Trophoblast cell (in vitro differentiated cells and primary cell): ENCODE data around the gene COPA.
A peak's percentile ranks its signal among the peaks of the same experiment; 100 is the strongest.

Experiments used
- DNase-seq, 2 donors: peaks; one replicate each; pipeline ENCODE4 v3.0.0-alpha.2; 2016
- H2AFZ ChIP-seq: 2 replicates; pipeline ENCODE4 v1.6.1; 2013; ENCODE audit warnings: low read length, moderate library complexity, mild to moderate bottlenecking; ENCODE audit not compliant: insufficient read depth, poor library complexity
- H2AK5ac ChIP-seq: 2 replicates; pipeline ENCODE4 v1.6.1; 2013; ENCODE audit warnings: mild to moderate bottlenecking, low read length
- H2BK120ac ChIP-seq: 2 replicates; pipeline ENCODE4 v1.6.1; 2013; ENCODE audit warnings: low read length, mild to moderate bottlenecking, moderate library complexity; ENCODE audit not compliant: insufficient read depth, poor library complexity
- H2BK12ac ChIP-seq: 2 replicates; pipeline ENCODE4 v1.6.1; 2013; ENCODE audit warnings: mild to moderate bottlenecking, low read length, moderate library complexity
- H2BK5ac ChIP-seq: 2 replicates; pipeline ENCODE4 v1.6.1; 2013; ENCODE audit warnings: low read length, low read depth, moderate library complexity, mild to moderate bottlenecking; ENCODE audit not compliant: poor library complexity
- H3K14ac ChIP-seq: 2 replicates; pipeline ENCODE4 v1.6.1; 2013; ENCODE audit warnings: mild to moderate bottlenecking, low read length
- H3K18ac ChIP-seq: 2 replicates; pipeline ENCODE4 v1.6.1; 2013; ENCODE audit warnings: mild to moderate bottlenecking, low read length
- H3K23ac ChIP-seq: 2 replicates; pipeline ENCODE4 v1.6.1; 2013; ENCODE audit warnings: low read length
- H3K27ac ChIP-seq: 2 replicates; pipeline ENCODE4 v1.5.1; 2013; ENCODE audit warnings: low read depth, mild to moderate bottlenecking, inconsistent platforms, low read length, moderate library complexity
- H3K27me3 ChIP-seq: 2 replicates; pipeline ENCODE4 v1.6.1; 2013; ENCODE audit warnings: inconsistent platforms, mild to moderate bottlenecking, low read length, moderate library complexity; ENCODE audit not compliant: insufficient read depth
- H3K36me3 ChIP-seq, 2 experiments: 1 replicate in 1 of 2; 2 replicates in 1 of 2; pipeline ENCODE4 v1.6.1; 2013; ENCODE audit warnings: low read length in 2 of 2, mild to moderate bottlenecking in 2 of 2, moderate library complexity in 1 of 2; ENCODE audit not compliant: insufficient read depth in 2 of 2, control insufficient read depth in 1 of 2
- H3K4ac ChIP-seq: 2 replicates; pipeline ENCODE4 v1.6.1; 2013; ENCODE audit warnings: low read depth, mild to moderate bottlenecking, low read length, moderate library complexity
- H3K4me1 ChIP-seq, 2 experiments: 1 replicate in 1 of 2; 2 replicates in 1 of 2; pipeline ENCODE4 v1.6.1; 2013; ENCODE audit warnings: low read length in 2 of 2, mild to moderate bottlenecking in 2 of 2, moderate library complexity in 1 of 2; ENCODE audit not compliant: insufficient read depth in 2 of 2, control insufficient read depth in 1 of 2
- H3K4me2 ChIP-seq: 2 replicates; pipeline ENCODE4 v1.6.1; 2013; ENCODE audit warnings: inconsistent platforms, mild to moderate bottlenecking, low read length, moderate library complexity
- H3K4me3 ChIP-seq: 2 replicates; pipeline ENCODE4 v1.5.1; 2013; ENCODE audit warnings: mild to moderate bottlenecking, low read depth, low read length, inconsistent platforms
- H3K79me1 ChIP-seq: one replicate; pipeline ENCODE4 v1.6.1; 2013; ENCODE audit warnings: low read length
- H3K79me2 ChIP-seq: 2 replicates; pipeline ENCODE4 v1.6.1; 2013; ENCODE audit warnings: low read length, mild to moderate bottlenecking; ENCODE audit not compliant: control insufficient read depth, insufficient read depth, poor library complexity
- H3K9ac ChIP-seq: 2 replicates; pipeline ENCODE4 v1.6.1; 2013; ENCODE audit warnings: mild to moderate bottlenecking, low read length
- H3K9me3 ChIP-seq: 2 replicates; pipeline ENCODE4 v1.6.1; 2013; ENCODE audit warnings: low read depth, mild to moderate bottlenecking, control low read depth, inconsistent platforms, low read length; ENCODE audit not compliant: insufficient read depth
- H4K12ac ChIP-seq: 2 replicates; pipeline ENCODE4 v1.6.1; 2013; ENCODE audit warnings: low read depth, mild to moderate bottlenecking, low read length, moderate library complexity
- H4K8ac ChIP-seq: 2 replicates; pipeline ENCODE4 v1.6.1; 2013; ENCODE audit warnings: low read depth, mild to moderate bottlenecking, low read length, moderate library complexity
- H4K91ac ChIP-seq: one replicate; pipeline ENCODE4 v1.6.1; 2013; ENCODE audit warnings: low read depth, mild to moderate bottlenecking, low read length, moderate library complexity
- WGBS: extraction: QIAGEN DNeasy Blood & Tissue Kit; methylation state at CpG from one replicate; pipeline ENCODE4 v1.1.7; 2013; ENCODE audit warnings: missing lambda C conversion rate; ENCODE audit not compliant: insufficient read length, insufficient coverage; ENCODE audit errors: extremely low coverage; 5-methylcytosine and 5-hydroxymethylcytosine counted together

The COPA gene

GRCh38 chr1:160260406-160261382 lies 82.4 kb downstream of the COPA start:
- Histone ChIP-seq H2AFZ (no peak overlapping the region), H3K79me2 (peaks cover 6% of the 10 kb centered on the region), H3K14ac (no peak overlapping the region), H4K91ac (no peak overlapping the region), H3K27me3 (no peaks in the 10 kb centered on the region), H4K12ac (no peak overlapping the region), H3K79me1 (peaks cover 9% of the 10 kb centered on the region), H3K23ac (no peak overlapping the region), H3K27ac (no peak overlapping the region), H3K4me2 (peak overlapping the region; percentile 49), H2BK12ac (no peak overlapping the region), H3K4ac (peak overlapping the region; percentile 95), H3K18ac (no peak overlapping the region), H2BK120ac (no peak overlapping the region), H3K4me3 (no peak overlapping the region), H4K8ac (no peak overlapping the region), H3K9ac (no peak overlapping the region), H2BK5ac (no peak overlapping the region), H3K9me3 (no peaks in the 10 kb centered on the region), H3K4me1 (no peaks in the 10 kb centered on the region), H3K36me3 (no peaks in the 10 kb centered on the region), H2AK5ac (no peak overlapping the region)
- peak in 1 of 2 donors; percentile 12 for DNase-seq
- no CpG with 5 or more reads among the region's 6 CpGs for WGBS

GRCh38 chr1:160258177-160258798 lies 84.8 kb downstream of the COPA start:
- Histone ChIP-seq H3K9me3 (no peaks in the 10 kb centered on the region), H3K14ac (no peak overlapping the region), H4K8ac (no peak overlapping the region), H3K36me3 (peaks cover 4 to 6% of the 10 kb centered on the region in 2 experiments), H4K12ac (no peak overlapping the region), H3K4me3 (no peak overlapping the region), H2BK12ac (no peak overlapping the region), H3K79me2 (peaks cover 6% of the 10 kb centered on the region), H2AK5ac (no peak overlapping the region), H3K79me1 (peaks cover 9% of the 10 kb centered on the region), H3K4ac (no peak overlapping the region), H2AFZ (no peak overlapping the region), H4K91ac (no peak overlapping the region), H2BK120ac (no peak overlapping the region), H3K23ac (no peak overlapping the region), H2BK5ac (no peak overlapping the region), H3K4me2 (no peak overlapping the region), H3K18ac (no peak overlapping the region), H3K27me3 (no peaks in the 10 kb centered on the region), H3K4me1 (no peaks in the 10 kb centered on the region), H3K9ac (no peak overlapping the region), H3K27ac (no peak overlapping the region)
- WGBS = no CpG with 5 or more reads among the region's 7 CpGs
- no peak for DNase-seq

GRCh38 chr1:160257411-160258015 lies 85.5 kb downstream of the COPA start:
- WGBS = no CpG with 5 or more reads among the region's 6 CpGs
- Histone ChIP-seq H3K79me1 (peaks cover 6% of the 10 kb centered on the region), H4K12ac (no peak overlapping the region), H3K4me2 (no peak overlapping the region), H2BK12ac (no peak overlapping the region), H2BK5ac (no peak overlapping the region), H2AFZ (no peak overlapping the region), H3K4me1 (no peaks in the 10 kb centered on the region), H3K36me3 (peaks cover 4 to 6% of the 10 kb centered on the region in 2 experiments), H3K9ac (no peak overlapping the region), H3K4ac (no peak overlapping the region), H2BK120ac (no peak overlapping the region), H3K79me2 (peaks cover 6% of the 10 kb centered on the region), H3K18ac (no peak overlapping the region), H3K27me3 (no peaks in the 10 kb centered on the region), H3K23ac (no peak overlapping the region), H4K91ac (no peak overlapping the region), H3K9me3 (no peaks in the 10 kb centered on the region), H3K14ac (no peak overlapping the region), H3K27ac (no peak overlapping the region), H3K4me3 (no peak overlapping the region), H4K8ac (no peak overlapping the region), H2AK5ac (no peak overlapping the region)
- no peak for DNase-seq

GRCh38 chr1:160256396-160257046 lies 86.5 kb downstream of the COPA start:
- Histone ChIP-seq H3K23ac (no peak overlapping the region), H3K79me2 (no peaks in the 10 kb centered on the region), H4K8ac (no peak overlapping the region), H3K4me3 (no peak overlapping the region), H3K27ac (no peak overlapping the region), H3K18ac (no peak overlapping the region), H2BK5ac (no peak overlapping the region), H4K12ac (no peak overlapping the region), H3K4me1 (no peaks in the 10 kb centered on the region), H3K79me1 (no peaks in the 10 kb centered on the region), H3K4ac (no peak overlapping the region), H2AFZ (no peak overlapping the region), H3K36me3 (peaks cover 5 to 7% of the 10 kb centered on the region in 2 experiments), H3K9ac (no peak overlapping the region), H2BK12ac (no peak overlapping the region), H3K4me2 (no peak overlapping the region), H3K27me3 (no peaks in the 10 kb centered on the region), H2AK5ac (no peak overlapping the region), H3K9me3 (no peaks in the 10 kb centered on the region), H3K14ac (no peak overlapping the region), H4K91ac (no peak overlapping the region), H2BK120ac (no peak overlapping the region)
- WGBS = no CpG with 5 or more reads among the region's 3 CpGs
- DNase-seq = no peak
